Bronchial epithelial cell (primary cell): ENCODE measurements around the gene NVL. TPM values are rescaled to one million over a fixed set of nuclear protein-coding genes. Genes with fewer than 3 reads are reported as not detected.

ENCODE experiments used
- DNase-seq: peaks from one replicate; pipeline ENCODE4 v3.0.0-alpha.2; 2010; ENCODE audit warnings: low read depth
- FAIRE-seq: peaks from 2 replicates; lab custom pipeline; 2011; peaks lifted over from hg19 to GRCh38; lab: Jason Lieb, UNC
- H3K27me3 ChIP-seq: 2 replicates; pipeline ENCODE4 v1.5.1; 2011; ENCODE audit warnings: low read length; ENCODE audit not compliant: control insufficient read depth, insufficient read depth
- H3K36me3 ChIP-seq: 2 replicates; pipeline ENCODE4 v1.5.1; 2011; ENCODE audit warnings: low read length; ENCODE audit not compliant: control insufficient read depth, insufficient read depth
- H3K4me3 ChIP-seq: 2 replicates; pipeline ENCODE4 v1.5.1; 2011; ENCODE audit warnings: mild to moderate bottlenecking, low read depth, low read length, control low read depth
- CTCF ChIP-seq: IDR thresholded peaks from 2 replicates; pipeline ENCODE4 v1.5.1; 2011; ENCODE audit warnings: mild to moderate bottlenecking, moderate library complexity, low read length, control low read depth, inconsistent platforms; ENCODE audit not compliant: insufficient read depth, severe bottlenecking
- total RNA-seq: library from RNA; depleted of rRNA; stranded (reverse); fragments of >200 nt; gene quantifications from 2 replicates; pipeline ENCODE4 v1.2.1, GENCODE V29; 2014

The NVL gene
- total RNA-seq, 1 donor from 2014 or later: 23.7 TPM

DNA sequence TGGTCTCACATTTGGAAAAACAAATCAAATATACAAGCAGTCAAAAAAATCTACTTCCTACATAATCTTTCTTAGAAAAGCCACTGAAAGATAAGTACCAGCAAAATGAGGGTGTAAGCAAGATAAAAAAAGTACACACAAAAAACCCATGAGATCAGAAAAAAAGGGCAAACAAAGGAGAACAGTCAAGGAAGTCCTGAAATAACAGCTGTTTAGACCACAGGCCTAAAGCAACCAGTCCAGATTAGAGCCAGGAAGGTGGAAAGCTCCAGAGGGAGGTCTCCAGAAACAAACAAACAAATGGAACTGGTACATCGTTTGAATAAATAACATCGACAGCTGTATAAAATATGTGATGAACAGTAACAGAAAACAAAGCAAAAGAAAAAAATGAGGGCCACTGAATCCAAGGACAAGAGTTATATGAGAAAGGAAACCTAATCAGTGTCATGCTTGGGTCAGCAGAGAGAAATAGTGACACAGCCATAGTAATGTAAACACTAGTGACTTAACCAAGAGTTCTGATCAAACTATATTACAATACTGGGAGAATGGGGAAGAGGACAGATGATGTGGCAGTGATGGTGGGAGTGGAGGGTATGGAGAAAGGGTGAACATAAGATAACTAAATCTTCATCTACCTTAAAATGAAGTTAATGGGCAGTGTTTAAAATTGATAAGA, 67.5 kb downstream of the NVL start:
- DNase-seq (no peak), FAIRE-seq (no peak)
- no peaks in the 10 kb centered on the region for H3K27me3 ChIP-seq
- no peak overlapping the region for H3K4me3 ChIP-seq
- TF ChIP-seq CTCF: no peak
- H3K36me3 ChIP-seq: peaks cover 1% of the 10 kb centered on the region

- H3K27me3 ChIP-seq: no peaks in the 10 kb centered on the region
- peak; percentile 11 for DNase-seq
- FAIRE-seq: no peak
- H3K4me3 ChIP-seq: no peak overlapping the region
- TF ChIP-seq CTCF: no peak
- peaks cover 1% of the 10 kb centered on the region for H3K36me3 ChIP-seq
Observed at GRCh38 chr1:224259986-224260385, 70.0 kb downstream of the NVL start.

DNA sequence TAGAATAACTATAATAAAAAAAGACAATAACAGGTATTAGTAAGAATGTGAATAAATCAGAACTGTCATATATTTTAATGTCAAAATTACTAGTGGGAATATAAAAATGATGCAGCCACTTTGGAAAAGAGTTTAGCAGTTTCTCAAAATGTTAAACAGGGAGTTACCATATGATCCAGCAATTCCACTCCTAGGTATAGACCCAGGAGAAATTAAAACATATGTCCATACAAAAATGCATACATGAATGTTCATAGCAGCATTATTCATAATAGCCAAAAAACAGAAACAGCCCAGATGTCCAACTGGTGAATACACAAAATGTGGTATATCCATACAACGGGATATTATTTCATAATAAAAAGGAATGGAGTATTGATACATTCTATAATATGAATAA, 71.6 kb downstream of the NVL start:
- no peaks in the 10 kb centered on the region for H3K27me3 ChIP-seq
- H3K36me3 ChIP-seq: no peaks in the 10 kb centered on the region
- FAIRE-seq: no peak
- DNase-seq: no peak
- no peak overlapping the region for H3K4me3 ChIP-seq
- TF ChIP-seq CTCF: no peak

GRCh38 chr1:224256640-224257039, 73.3 kb downstream of the NVL start:
- no peak for DNase-seq
- Histone ChIP-seq H3K27me3 (no peaks in the 10 kb centered on the region), H3K36me3 (no peaks in the 10 kb centered on the region), H3K4me3 (no peak overlapping the region)
- FAIRE-seq: no peak
- no peak for TF ChIP-seq CTCF

DNA sequence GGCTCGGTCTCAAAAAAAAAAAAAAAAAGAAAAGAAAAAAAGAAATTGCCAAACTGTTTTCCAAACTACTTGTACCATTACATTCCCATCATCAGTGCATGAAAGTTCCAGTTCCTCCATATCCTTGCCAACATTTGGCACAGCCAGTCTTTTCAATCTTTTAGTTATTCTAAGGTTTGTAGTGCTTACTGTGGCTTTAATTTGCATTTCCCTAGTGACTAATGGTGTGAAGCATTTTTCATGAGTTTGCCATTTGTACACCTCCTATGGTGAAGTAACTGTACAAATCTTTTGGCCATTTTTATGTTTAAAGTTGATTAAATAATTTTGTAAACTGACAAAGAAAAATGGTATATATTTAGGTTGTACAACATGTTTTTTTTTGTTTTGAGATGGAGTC, 76.3 kb downstream of the NVL start:
- DNase-seq (peak; percentile 17), FAIRE-seq (no peak)
- Histone ChIP-seq H3K36me3 (peaks cover 6% of the 10 kb centered on the region), H3K4me3 (no peak overlapping the region), H3K27me3 (no peaks in the 10 kb centered on the region)
- TF ChIP-seq CTCF: no peak

GRCh38 chr1:224252479-224252878, 77.5 kb downstream of the NVL start:
- Histone ChIP-seq H3K4me3 (no peak overlapping the region), H3K36me3 (peaks cover 7% of the 10 kb centered on the region), H3K27me3 (no peaks in the 10 kb centered on the region)
- DNase-seq (no peak), FAIRE-seq (no peak)
- TF ChIP-seq CTCF: no peak
